ENCODE results near the gene CYP46A1.
"Not testable (repeated sequence)": the region's sequence is repeated elsewhere in the genome, so short reads cannot be mapped to it uniquely, and the experiment has no call there.

The CYP46A1 gene

DNA sequence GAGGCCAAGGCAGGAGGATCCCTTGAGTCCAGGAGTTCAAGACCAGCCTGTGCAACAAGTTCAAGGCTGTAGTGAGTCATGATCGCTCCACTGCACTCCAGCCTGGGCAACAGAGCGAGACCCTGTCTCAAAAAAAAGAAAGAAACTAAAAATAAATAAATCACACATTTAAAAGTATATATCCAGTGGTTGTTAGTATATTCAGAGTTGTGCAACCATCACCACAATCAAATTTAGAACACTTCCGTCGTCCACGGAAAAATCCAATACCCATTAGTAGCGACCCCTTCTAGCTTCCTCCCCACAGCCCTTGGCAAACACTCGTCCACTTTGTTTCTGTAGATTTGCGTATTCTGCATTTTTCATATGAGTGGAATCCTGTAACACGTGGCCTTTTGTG lies 64.4 kb downstream of the CYP46A1 start:
- DNase-seq, result no peak

DNA sequence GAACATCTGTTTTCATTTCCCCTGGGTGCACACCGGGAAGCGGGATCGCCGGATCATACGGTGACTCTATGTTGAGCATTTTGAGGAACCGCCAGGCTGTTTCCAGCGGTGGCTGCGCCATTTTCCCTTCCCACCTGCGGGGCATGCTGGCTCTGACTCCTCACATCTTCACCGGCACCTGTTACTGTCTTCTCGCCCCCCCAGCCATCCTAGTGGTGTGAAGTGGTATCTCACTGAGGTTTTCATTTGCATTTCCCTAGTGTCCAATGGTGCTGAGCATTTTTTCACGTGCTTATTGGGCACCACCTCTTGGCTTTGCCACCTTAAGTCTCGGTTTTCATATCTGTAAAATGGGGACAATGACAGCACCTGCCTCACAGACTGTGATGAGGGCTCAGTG lies 65.0 kb downstream of the CYP46A1 start:
- no peak for DNase-seq

DNA sequence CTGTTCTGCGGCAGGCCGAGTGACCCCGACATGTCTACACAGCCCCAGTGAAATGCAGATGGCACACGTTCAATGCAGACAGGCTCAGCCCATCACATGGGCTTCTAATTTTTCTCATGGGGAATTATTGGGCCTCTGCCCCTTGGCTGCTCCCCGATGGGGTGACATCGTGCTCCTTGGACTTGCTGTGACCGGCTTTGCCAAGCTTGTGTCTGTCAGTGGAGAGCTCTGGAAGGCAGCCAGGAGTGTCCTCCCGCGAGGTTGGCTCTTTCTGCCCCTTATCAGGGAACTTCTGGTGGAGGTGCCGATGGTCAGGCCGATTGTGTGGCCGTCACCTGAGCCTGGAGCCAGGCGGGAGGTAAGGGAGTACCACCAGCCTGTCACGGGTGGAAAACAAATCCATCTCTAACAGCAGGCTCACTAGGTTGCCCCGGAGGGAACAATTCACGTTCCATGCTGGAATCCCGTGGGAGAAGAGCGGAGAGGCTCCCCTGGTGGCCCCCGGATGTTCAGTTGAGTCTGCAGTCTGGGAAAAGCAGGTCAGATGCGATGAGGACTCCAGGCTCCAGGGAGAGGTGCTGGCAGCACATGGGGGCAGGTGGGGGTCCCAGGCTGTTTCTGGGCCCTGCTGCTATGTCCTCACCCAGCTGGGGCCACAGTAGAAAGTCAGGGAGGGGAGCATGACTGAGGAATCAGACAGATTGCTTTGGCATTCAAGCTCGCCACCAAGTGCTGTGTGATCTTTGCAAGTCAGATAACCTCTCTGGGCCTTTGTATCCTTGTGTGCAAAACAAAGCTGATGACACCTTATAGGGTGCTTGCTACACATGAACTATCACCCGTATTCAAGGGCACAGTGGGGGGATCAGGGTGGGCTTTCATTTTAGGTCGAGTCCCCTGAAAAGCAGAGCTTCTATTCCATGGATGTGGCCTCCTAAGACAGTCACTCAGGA lies 65.9 kb downstream of the CYP46A1 start:
- DNase-seq, result no peak

DNA sequence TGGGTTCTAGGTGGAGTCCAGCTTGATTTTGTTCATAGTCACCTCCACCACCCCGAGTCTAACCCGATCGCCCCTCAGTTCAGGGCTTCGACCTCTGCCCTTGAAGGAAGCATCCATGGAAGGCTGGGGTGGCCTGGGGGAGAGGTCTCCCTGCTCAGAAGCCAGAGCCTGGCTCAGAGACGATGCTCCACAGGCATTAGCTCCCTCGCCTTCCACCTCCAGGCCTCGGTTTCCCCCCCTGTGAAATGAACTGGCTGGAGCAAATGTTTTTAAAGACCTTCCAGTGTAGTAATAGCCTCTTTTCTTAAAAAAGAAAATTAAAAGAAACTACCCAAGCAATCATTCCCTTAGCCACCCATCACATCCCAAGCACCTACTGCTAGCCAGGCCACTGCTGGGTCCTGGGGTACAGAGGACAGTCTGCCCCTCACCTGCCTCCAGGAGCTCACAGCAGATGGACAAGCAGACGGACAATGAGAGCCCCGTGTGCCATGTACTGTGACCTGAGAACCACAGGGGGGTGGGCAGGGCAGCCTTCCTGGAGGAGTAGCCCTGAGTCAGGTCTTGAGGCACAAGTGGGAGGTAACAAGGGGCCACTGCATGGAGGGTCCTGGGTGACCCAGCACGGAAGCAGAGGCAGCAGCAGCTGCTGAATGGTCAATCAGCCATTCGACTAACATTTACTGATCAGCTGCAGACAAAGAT lies 66.8 kb downstream of the CYP46A1 start:
- DNase-seq, result no peak

DNA sequence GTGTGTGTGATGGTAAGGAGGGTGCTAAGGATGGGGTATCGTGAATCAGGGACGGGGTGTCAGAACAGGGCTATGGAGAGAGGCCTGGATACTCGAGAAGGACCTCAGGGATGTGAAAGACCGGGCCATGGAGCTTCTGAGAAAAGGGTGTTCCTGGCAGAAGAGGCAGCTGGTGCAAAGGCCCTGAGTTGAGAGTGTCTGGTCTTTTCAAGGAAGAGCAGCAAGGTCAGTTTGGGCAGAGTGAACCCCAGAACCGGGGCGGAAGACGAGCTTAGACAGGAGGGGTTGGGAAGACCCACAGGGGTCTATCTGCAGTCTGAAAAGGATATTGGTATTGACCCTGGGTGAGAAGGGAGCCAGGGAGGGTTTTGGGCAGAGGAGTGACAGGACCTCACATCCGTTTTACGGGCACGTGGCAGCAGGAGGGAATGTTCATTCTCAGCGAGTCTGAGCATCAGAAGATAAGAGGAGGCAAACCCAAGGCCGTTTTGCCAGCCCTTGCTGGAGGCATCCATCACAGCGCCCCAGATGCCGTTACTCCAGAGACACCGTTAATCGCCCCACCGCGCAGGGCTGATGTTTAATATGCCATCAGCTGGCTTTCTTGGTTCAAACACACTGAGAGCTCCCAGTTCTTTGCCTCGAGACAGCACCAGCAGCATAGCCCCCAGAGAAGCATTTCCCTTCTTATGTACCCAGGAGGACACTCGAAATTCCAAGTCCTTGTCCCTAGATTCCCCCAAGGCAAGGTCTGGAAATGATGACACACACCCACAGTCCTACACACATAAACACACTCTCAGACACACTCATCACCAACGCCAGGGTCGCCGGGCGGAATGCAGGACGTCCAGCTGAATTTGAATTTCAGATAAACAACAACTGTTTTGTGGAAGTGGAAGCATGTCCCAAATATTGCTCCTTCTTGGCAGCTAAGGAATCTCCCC lies 67.7 kb downstream of the CYP46A1 start:
- no peak for DNase-seq

DNA sequence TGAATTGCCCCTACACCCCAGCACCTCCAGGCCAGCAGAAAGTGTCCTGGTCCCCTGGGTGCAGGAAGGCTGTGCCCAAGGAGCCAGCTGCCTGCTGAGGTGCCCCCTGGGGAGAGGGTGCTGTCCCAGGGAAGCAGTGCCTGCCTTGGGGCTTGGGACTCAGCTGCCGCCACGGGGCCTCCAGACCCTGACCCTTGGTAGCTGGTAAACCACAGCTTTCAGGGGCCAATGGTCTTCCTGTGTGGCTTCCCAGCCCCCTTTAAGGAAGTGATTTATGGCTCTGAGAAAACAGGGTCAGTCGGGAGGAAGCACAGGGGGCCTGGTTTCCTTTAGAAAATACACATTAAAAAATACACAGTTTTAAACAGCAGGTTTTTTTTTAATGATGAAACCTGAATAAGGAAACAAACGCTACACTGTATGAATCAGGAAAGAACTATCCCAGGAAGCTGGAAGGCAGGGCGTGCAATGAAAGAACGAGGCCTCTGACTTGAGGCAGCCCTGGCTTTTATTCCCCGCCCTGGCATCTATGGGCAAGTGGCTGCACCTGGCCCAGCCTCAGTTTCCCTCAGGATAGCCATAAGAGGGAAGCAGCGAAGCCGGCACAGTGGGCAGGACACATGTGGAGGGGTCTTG lies 68.5 kb downstream of the CYP46A1 start:
- DNase-seq, result no peak

DNA sequence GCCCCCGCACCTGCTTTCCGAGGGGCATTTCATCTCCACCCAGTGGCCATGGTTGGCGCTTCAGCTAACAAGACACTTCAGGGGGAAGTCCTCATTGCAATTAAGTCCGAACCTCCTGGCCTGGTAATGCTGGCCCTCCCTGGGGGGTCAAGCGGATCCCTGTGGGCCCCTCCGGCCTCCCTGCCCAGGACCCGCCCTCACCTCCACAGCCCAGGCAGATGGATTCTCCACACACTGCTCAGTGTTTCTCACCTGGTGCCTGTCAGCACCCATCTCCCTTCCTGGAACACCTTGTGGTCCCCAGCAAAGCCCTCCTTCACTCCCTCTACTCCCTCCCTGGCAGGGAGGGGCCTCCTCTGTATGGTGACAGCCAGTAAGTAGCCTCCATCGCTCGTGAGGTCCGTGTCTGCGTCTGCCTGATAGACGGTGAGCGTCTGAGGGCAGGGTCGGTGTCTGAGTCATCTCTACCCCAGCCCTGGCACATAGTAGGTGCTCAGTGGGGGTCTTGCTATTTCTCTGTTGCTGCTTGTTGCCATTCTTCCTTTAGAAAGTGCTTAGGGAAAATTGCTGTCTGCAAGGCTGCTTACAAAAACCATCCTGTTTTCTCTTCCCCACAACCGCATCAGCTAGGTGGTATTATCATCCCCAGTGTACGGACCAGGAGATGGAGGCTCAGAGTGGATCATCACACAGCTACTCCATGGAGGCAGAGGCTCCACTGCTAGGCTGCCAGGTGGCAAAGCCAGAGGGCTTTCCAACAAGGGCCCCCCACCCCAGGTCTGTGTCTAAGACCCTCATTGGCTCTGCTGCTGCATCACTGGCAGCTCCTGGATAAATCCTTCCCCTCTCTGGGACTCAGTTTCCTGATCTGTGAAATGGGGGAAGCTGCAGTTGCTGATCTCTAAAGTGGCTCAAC lies 69.4 kb downstream of the CYP46A1 start:
- DNase-seq, result no peak

DNA sequence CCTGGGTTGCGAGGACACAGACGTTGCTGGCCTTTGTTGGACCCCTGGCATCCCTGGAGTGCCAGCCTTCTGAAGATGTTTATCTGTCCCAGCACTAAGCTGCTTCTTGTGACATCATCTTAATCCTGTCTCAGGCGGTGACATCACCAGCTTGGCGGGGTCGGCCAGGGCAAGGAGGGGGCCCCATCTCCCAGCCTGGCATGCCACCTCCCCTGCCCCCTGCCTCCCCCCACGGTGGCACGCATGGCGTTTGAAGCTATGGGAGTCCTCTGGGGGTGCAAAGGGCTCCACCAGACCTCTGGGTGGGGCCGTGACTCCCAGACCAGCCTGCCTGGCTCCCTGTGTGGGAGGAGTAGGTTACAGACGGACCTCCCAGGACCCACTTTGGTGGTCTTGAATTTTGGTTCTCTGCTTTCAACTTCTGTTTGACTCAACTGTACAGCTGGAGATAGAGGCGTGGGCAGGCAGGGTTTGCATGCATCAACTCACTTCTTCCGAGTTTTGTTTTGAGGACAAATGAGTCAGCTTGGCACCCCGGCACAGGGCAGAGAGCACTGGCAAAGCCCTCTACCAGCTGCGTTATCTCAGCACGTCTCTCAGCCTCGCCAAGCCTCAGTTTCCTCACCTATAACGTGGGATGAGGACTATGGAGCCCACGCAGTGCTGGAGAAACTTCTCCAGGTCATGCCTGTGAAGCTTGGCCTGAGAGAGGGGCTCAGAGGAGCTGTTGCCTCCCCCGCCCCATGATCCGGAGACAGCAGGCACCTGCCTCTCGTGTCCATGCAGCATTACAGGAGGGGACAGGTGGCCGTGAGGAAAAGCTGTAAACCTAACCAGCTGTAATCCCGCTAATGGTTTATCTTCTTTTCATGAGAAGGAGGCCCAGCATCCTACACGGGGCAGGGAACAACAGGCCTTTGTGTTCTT lies 70.3 kb downstream of the CYP46A1 start:
- DNase-seq, result no peak

DNA sequence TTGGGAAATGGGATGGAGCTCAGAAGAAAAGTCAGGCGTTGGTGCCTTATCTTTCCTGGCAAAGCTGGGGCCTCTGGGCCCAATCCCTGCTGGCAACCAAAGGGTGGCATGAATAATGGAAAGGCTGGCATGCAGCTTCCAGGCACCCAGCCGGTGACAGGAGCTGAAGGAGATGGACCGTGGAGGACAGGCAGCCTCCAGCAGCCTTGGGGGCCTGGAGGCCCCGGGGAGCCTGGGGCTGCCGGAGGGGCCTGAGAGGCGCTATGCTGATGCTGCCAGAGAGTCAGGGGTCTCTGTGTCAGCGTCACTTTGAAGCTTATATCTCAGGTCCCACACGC lies 70.9 kb downstream of the CYP46A1 start:
- DNase-seq, result no peak

DNA sequence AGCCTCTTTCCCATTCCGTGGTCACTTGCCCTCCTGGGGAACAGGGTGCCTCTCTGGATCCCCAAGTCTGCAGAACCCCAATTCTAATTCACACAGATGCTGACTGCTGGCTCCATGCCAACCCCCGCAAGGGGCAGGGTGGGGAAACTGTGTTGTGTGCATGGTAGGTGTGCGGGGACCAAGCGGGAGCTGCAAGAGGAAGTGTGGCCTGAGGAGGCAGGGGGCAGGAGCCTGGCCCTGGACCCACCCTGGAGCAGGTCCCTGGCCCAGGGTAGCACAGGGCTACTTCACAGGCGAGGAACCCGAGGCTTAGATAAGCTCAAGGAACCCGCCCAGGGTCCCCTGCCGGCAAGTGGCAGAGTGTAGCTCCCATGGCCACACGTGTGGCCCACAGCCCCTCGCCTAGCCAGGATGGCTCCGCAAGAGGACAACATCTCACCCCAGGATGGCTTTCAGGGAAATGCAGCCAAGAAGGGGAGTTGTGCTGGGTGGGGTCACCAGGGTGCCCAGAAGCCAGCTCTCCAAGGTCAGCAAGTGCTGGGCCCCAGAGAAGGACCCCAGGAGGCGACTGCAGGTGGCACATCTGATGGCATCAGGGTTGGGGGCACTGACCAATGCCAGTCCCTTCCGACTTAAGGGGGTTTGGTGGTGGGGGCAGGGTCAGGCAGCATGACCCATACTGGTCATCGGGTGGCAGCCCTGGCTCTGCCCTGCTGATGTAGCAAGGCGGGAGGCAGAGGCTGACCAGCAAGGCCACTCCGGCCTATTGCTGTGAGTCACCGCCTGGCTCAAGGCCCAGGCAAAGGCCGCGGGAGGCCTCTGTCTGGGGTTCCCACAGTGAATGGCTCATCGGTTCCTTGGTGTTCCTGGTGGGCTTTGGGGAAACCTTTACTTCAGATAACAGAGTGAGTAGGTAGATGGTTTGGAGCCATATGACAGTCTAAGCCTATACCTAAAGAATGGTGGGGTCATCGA lies 71.8 kb downstream of the CYP46A1 start:
- DNase-seq, result no peak

DNA sequence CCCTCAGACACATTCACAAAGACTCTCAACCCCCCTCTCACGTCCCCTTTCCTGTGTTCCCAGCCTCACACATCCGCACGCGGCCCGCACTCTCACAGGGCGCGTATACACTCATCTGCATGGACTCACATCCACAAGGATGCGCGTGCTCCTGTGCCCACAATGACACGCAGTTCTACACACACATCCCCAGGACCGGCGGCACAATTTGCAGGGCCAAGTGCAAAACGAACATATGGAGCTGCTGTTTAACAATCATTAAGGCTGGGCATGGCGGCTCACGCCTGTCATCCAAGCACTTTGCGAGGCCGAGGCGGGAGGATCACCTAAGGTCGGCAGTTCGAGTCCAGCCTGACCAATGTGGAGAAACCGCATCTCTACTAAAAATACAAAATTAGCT lies 72.7 kb downstream of the CYP46A1 start:
- no peak for DNase-seq

DNA sequence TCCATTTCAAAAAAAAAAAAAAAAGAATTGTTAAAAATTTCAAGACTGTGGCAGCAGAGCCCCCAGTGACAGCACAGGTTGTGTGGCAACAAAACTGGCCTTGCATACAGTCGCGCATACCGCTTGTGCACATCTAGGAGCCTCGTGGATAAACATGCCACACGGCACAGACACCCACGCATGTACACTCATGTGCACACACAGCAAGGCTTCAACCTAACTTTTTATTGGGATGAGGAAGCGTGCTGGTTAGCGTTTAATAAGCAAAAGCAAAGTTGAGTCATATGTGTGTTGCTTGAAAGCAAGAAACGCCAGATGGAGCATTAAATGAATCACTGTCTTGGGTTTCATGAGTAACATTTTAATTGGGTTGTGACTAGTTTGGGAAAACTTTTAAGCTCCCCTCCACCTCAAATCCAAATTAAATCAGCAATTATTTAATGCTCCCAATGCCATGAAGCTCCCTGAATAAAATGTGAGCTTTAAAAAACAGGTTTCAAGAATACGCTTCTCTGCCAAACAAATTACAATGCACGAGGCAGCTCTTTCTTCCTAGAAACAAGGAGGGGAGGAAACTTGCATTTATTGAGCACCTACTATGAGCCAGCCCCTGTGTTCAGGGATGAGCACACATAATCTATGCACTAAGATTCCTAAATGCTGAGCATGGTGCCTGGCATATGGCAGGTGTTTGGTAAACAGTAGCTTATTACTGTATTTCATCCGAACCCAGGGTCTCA lies 73.4 kb downstream of the CYP46A1 start:
- DNase-seq, result peak; percentile 90

DNA sequence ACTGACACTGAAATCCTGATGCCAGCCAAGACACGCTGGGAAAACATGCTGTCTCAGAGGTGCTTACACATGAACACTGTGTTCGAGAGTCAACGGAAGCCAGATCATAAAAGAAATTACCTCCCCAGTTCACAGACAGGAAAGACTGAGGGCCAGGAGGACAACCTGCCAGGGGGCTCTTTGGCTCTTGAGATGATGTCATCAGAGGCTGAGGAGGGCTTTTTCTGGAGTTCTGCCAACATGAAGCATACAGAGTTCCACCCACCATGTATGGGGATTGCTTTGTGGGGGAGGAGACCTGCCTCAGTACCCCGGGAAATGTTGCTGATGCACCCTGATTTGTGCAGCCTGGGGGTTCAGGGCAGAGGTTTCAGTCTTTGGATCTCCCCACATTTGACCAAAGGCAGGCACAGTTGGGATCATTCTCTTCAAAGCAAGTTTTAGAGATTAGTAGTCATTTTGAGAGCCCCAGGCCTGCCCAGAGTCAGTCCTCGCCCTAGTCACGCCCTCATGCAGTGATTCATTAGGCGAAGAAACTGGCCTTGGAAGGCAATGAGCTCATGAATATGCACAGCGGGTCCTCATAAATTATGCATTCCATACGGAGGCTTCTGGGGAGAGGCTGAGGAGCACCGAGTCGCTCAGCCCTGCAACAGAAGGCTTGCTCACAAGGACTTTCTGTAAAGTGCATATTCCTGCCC lies 74.2 kb downstream of the CYP46A1 start:
- peak; percentile 74 for DNase-seq

DNA sequence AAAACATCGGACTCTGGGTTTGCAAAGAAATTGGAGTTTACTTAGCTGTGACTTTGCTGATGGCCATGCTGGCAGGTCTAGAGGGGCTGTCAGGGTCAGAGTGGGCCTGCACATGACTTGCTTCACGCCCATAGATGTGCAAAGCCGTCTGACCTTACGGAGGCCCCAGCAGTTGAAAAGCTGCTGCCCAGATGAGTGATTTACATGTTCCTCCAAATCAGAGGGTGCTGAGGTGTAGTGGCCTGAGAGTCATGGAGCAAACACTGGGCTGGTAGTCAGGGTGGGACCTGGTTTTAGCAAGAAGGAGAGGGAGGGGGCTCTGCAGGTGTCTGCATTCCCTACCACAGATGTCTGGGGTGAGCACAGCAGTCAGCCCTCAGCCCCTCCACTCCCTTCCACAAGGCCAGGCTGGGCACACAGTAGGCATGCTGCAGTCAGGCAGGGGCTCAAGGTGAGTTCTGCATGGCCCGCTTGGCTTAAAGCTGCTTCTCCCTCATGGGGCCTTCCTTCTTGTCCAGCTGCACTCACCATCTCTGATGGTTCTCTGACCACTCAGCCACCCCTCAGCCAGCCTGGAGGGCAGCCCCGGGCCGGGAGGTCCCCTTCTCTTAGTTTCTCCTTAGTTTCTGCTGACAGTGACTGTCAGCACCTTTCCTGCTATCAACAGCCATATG lies 74.9 kb downstream of the CYP46A1 start:
- no peak for DNase-seq

DNA sequence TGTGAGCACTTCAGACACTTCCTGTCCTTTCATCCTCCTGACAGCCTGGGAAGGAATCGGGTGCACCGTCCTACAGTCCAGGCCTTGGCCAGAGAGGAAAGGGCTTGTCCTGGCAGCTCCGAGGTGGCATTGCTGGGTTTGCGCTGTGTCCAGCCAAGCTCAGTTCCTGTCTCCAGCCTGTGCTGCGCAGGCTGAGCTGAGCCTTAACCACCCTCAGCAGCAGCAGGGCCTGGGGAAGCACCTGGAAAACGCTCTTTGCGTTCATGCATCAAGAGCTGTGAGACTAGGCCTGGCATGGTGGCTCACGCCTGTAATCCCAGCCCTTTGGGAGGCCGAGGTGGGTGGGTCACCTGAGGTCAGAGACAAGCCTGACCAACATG lies 75.4 kb downstream of the CYP46A1 start:
- no peak for DNase-seq

DNA sequence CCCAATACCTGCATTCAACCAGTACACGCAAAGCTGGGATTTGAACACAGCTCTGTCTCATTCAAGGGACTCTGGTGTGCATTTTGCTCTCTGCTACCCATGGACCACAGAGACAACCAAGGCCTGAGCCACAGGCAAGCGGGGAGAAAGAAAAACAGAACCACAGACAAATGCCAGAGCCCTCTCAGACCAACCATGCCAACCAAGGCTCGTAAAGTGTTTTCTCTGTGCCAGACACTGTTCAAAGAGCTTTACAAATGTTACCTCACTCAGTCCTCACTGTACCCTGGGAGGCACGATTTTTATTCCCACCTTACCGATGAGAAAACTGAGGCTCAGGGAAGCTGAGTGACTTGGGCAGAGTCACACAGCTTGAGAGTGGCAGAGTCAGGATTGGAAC lies 76.7 kb downstream of the CYP46A1 start:
- DNase-seq, result no peak

DNA sequence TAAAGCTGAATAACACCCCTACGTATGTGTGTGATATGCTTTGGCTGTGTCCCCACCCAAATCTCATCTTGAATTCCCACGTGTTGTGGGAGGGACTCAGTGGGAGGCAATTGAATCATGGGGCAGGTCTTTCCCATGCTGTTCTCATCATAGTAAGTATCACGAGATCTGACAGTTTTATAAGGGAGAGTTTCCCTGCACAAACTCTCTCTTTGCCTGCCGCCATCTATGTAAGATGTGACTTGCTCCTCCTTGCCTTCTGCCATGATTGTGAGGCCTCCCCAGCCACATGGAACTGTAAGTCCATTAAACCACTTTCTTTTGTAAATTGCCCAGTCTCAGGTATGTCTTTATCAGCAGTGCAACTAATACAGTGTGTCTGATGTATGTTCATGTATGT lies 78.8 kb downstream of the CYP46A1 start:
- not testable (repeated sequence) for DNase-seq
